Stomach (tissue), 4 donors: ENCODE results near the gene CNTN5.

Experiments used
- CTCF ChIP-seq, 7 experiments: fragments of 450-650 bp in 4 of 7; fragments of 200-600 bp in 3 of 7; sonication (generic) in 3 of 7; IDR thresholded peaks; one replicate each; pipeline ENCODE4 v1.5.1; 2016 to 2019; ENCODE audit warnings: antibody characterized with exemption in 7 of 7, control low read depth in 2 of 7, mild to moderate bottlenecking in 1 of 7
- POLR2A ChIP-seq, 4 donors: fragments of 450-650 bp; IDR thresholded peaks; one replicate each; pipeline ENCODE4 v1.6.1; 2016; ENCODE audit warnings: antibody characterized with exemption in 4 of 4, control low read depth in 2 of 4, mild to moderate bottlenecking in 1 of 4, moderate library complexity in 1 of 4
- POLR2AphosphoS5 ChIP-seq, 3 donors: sonication (generic); formaldehyde crosslinking; IDR thresholded peaks; one replicate each; pipeline ENCODE4 v1.6.1; 2016; ENCODE audit warnings: antibody characterized with exemption in 3 of 3

GRCh38 chr11:100315946-100316345, 1295.2 kb downstream of the CNTN5 start:
- TF ChIP-seq CTCF (IDR thresholded peaks at IDR 0.05) (no peak), POLR2A (IDR thresholded peaks at IDR 0.05) (no peak), POLR2AphosphoS5 (IDR thresholded peaks at IDR 0.05) (no peak)
